H1 (cell line): ENCODE measurements around the gene SPPL3. TPM values are rescaled to one million over a fixed set of nuclear protein-coding genes. Genes with fewer than 3 reads are reported as not detected.

Experiments
- EZH2 ChIP-seq: fragments of 200-600 bp; sonication (generic); IDR thresholded peaks from 2 replicates; pipeline ENCODE4 v1.7.1; 2012; ENCODE audit warnings: low read depth, mild to moderate bottlenecking, moderate library complexity, low read length, inconsistent platforms; ENCODE audit not compliant: severe bottlenecking
- POLR2A ChIP-seq, 2 experiments: IDR thresholded peaks; 1 replicate in 1 of 2; 2 replicates in 1 of 2; pipeline ENCODE4 v1.6.1; 2011; ENCODE audit warnings: low read depth in 2 of 2, low read length in 2 of 2, mild to moderate bottlenecking in 2 of 2; ENCODE audit errors: control extremely low read depth in 1 of 2
- RBBP5 ChIP-seq: IDR thresholded peaks from 2 replicates; pipeline ENCODE4 v1.7.1; 2012; ENCODE audit warnings: low read depth, mild to moderate bottlenecking, inconsistent platforms, low read length, moderate library complexity, borderline replicate concordance
- SAP30 ChIP-seq: fragments of 300-600 bp; sonication (generic); IDR thresholded peaks from 2 replicates; pipeline ENCODE4 v1.7.1; 2012; ENCODE audit warnings: low read length, moderate library complexity, mild to moderate bottlenecking, inconsistent platforms; ENCODE audit not compliant: insufficient read depth, insufficient replicate concordance
- polyA plus RNA-seq, 7 experiments: library from polyadenylated mRNA; depleted of rRNA in 3 of 7; stranded (reverse) in 5 of 7; unstranded in 2 of 7; fragments of >200 nt in 5 of 7; fragments of 200-250 nt in 2 of 7; gene quantifications; 1 replicate in 5 of 7; 2 replicates in 1 of 7; 4 replicates in 1 of 7; pipeline versions ENCODE4 v1.2.1 to v1.2.3, GENCODE V29; 2011 to 2013; ENCODE audit warnings: missing spikeins in 2 of 7, mixed read lengths in 2 of 7
- total RNA-seq: library from RNA; stranded (reverse); fragmentation: NEBNext Ultra II Directional; extraction: Animal tissue kit (Norgen Biotek cat#: 25700); gene quantifications from 2 replicates; pipeline ENCODE4 v1.2.1, GENCODE V29; 2021
- TF ChIP-seq, protein P1 (sequence below): fragments of 300-600 bp; sonication (generic); IDR thresholded peaks from 2 replicates; pipeline ENCODE4 v1.7.1; 2012; ENCODE audit warnings: low read length, moderate library complexity, mild to moderate bottlenecking, inconsistent platforms; ENCODE audit not compliant: insufficient replicate concordance
- TF ChIP-seq, protein P2 (sequence below): IDR thresholded peaks from 2 replicates; pipeline ENCODE4 v1.6.1; 2012; ENCODE audit warnings: inconsistent platforms

SPPL3 gene
- total and polyA plus RNA-seq, 2 of the 8 experiments (the other 6 are each of a cell fraction or from before 2014, with no cell fraction given), result 27.3 to 48.4 TPM

DNA sequence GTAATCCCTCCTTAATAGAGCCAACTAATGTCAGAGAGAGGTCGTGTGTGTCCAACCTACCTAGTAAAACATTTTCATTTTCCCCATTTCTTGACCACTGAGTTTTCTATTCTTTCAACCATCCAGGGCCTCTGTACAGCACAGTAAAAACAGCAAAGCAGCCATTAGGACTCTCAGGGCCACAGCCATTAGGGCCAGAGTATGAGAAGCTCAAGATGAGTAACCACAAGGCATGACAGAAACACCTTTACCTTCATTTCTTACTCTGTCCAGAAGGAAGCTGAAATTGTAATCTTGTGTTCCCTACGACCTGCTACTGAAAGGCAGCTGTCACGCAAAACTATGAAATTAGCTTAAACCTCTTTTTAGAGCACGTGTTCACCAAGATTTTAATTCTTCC is 2.3 kb downstream of the SPPL3 start (continued):
- TF ChIP-seq, protein P1, sequence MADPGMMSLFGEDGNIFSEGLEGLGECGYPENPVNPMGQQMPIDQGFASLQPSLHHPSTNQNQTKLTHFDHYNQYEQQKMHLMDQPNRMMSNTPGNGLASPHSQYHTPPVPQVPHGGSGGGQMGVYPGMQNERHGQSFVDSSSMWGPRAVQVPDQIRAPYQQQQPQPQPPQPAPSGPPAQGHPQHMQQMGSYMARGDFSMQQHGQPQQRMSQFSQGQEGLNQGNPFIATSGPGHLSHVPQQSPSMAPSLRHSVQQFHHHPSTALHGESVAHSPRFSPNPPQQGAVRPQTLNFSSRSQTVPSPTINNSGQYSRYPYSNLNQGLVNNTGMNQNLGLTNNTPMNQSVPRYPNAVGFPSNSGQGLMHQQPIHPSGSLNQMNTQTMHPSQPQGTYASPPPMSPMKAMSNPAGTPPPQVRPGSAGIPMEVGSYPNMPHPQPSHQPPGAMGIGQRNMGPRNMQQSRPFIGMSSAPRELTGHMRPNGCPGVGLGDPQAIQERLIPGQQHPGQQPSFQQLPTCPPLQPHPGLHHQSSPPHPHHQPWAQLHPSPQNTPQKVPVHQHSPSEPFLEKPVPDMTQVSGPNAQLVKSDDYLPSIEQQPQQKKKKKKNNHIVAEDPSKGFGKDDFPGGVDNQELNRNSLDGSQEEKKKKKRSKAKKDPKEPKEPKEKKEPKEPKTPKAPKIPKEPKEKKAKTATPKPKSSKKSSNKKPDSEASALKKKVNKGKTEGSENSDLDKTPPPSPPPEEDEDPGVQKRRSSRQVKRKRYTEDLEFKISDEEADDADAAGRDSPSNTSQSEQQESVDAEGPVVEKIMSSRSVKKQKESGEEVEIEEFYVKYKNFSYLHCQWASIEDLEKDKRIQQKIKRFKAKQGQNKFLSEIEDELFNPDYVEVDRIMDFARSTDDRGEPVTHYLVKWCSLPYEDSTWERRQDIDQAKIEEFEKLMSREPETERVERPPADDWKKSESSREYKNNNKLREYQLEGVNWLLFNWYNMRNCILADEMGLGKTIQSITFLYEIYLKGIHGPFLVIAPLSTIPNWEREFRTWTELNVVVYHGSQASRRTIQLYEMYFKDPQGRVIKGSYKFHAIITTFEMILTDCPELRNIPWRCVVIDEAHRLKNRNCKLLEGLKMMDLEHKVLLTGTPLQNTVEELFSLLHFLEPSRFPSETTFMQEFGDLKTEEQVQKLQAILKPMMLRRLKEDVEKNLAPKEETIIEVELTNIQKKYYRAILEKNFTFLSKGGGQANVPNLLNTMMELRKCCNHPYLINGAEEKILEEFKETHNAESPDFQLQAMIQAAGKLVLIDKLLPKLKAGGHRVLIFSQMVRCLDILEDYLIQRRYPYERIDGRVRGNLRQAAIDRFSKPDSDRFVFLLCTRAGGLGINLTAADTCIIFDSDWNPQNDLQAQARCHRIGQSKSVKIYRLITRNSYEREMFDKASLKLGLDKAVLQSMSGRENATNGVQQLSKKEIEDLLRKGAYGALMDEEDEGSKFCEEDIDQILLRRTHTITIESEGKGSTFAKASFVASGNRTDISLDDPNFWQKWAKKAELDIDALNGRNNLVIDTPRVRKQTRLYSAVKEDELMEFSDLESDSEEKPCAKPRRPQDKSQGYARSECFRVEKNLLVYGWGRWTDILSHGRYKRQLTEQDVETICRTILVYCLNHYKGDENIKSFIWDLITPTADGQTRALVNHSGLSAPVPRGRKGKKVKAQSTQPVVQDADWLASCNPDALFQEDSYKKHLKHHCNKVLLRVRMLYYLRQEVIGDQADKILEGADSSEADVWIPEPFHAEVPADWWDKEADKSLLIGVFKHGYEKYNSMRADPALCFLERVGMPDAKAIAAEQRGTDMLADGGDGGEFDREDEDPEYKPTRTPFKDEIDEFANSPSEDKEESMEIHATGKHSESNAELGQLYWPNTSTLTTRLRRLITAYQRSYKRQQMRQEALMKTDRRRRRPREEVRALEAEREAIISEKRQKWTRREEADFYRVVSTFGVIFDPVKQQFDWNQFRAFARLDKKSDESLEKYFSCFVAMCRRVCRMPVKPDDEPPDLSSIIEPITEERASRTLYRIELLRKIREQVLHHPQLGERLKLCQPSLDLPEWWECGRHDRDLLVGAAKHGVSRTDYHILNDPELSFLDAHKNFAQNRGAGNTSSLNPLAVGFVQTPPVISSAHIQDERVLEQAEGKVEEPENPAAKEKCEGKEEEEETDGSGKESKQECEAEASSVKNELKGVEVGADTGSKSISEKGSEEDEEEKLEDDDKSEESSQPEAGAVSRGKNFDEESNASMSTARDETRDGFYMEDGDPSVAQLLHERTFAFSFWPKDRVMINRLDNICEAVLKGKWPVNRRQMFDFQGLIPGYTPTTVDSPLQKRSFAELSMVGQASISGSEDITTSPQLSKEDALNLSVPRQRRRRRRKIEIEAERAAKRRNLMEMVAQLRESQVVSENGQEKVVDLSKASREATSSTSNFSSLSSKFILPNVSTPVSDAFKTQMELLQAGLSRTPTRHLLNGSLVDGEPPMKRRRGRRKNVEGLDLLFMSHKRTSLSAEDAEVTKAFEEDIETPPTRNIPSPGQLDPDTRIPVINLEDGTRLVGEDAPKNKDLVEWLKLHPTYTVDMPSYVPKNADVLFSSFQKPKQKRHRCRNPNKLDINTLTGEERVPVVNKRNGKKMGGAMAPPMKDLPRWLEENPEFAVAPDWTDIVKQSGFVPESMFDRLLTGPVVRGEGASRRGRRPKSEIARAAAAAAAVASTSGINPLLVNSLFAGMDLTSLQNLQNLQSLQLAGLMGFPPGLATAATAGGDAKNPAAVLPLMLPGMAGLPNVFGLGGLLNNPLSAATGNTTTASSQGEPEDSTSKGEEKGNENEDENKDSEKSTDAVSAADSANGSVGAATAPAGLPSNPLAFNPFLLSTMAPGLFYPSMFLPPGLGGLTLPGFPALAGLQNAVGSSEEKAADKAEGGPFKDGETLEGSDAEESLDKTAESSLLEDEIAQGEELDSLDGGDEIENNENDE, result no peak
- TF ChIP-seq EZH2 (no peak), SAP30 (no peak), RBBP5 (no peak), POLR2A (IDR thresholded peaks at IDR 0.05; ENCODE audit: control extremely low read depth in 1 of 2, low read depth in 2 of 2, low read length in 2 of 2) (no peak)
- TF ChIP-seq, protein P2, sequence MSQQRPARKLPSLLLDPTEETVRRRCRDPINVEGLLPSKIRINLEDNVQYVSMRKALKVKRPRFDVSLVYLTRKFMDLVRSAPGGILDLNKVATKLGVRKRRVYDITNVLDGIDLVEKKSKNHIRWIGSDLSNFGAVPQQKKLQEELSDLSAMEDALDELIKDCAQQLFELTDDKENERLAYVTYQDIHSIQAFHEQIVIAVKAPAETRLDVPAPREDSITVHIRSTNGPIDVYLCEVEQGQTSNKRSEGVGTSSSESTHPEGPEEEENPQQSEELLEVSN, result no peak
